SJSA1 (cell line): ENCODE results near the gene RPL36. TPM values are rescaled to one million over a fixed set of nuclear protein-coding genes. Genes with fewer than 3 reads are reported as not detected.

Source experiments
- DNase-seq, 2 experiments: peaks; one replicate each; pipeline ENCODE4 v3.0.0-alpha.2; 2015 to 2020; ENCODE audit warnings: low spot score in 2 of 2, low read depth in 1 of 2
- H3K27ac ChIP-seq: fragments of 250-450 bp; sonication (Bioruptor Pico); 2 replicates; pipeline ENCODE4 v1.5.1; 2020; ENCODE audit warnings: mild to moderate bottlenecking, moderate library complexity
- H3K27me3 ChIP-seq: fragments of 250-450 bp; sonication (Bioruptor Pico); replicated peaks from 2 replicates; pipeline ENCODE4 v1.5.1; 2020; ENCODE audit warnings: mild to moderate bottlenecking, moderate library complexity
- H3K36me3 ChIP-seq: fragments of 250-450 bp; sonication (Bioruptor Pico); 2 replicates; pipeline ENCODE4 v1.5.1; 2020; ENCODE audit warnings: mild to moderate bottlenecking
- H3K4me1 ChIP-seq: fragments of 250-450 bp; sonication (Bioruptor Pico); replicated peaks from 2 replicates; pipeline ENCODE4 v1.6.1; 2021; ENCODE audit warnings: mild to moderate bottlenecking
- H3K4me3 ChIP-seq: fragments of 250-450 bp; sonication (Bioruptor Pico); 2 replicates; pipeline ENCODE4 v1.5.1; 2020; ENCODE audit warnings: mild to moderate bottlenecking
- H3K9me3 ChIP-seq: fragments of 250-450 bp; sonication (Bioruptor Pico); replicated peaks from 2 replicates; pipeline ENCODE4 v1.5.1; 2020; ENCODE audit warnings: mild to moderate bottlenecking
- total RNA-seq: library from RNA; depleted of rRNA; stranded (reverse); fragments of >200 nt; shearing (Covaris generic); gene quantifications from 2 replicates; pipeline ENCODE4 v1.2.3, GENCODE V29; 2014

Gene RPL36
- total RNA-seq, 1 experiment from 2014 or later = 527 TPM

- Histone ChIP-seq H3K27ac (peak overlapping the region; percentile 79; the same call in 1 of the 2 replicates), H3K36me3 (peaks cover 60% of the 10 kb centered on the region), H3K4me1 (peaks cover 25% of the 10 kb centered on the region), H3K27me3 (no peaks in the 10 kb centered on the region), H3K4me3 (peak overlapping the region; percentile 82), H3K9me3 (0 out of 2 replicates have a peak, but pooled peaks cover 2% of the 10 kb centered on the region)
- DNase-seq = peak; percentile 37 to 46
Observed at GRCh38 chr19:5690955-5691821, 1.1 kb downstream of the RPL36 start.

GRCh38 chr19:5691822-5692722, 2.0 kb downstream of the RPL36 start:
- peaks cover 17% of the 10 kb centered on the region for H3K4me1 ChIP-seq
- no peaks in the 10 kb centered on the region for H3K27me3 ChIP-seq
- H3K4me3 ChIP-seq = peak overlapping the region; percentile 82
- H3K36me3 ChIP-seq = peaks cover 69% of the 10 kb centered on the region
- no peak overlapping the region for H3K27ac ChIP-seq
- 0 out of 2 replicates have a peak, but pooled peaks cover 2% of the 10 kb centered on the region for H3K9me3 ChIP-seq
- peak in 1 of 2 experiments; percentile 45 for DNase-seq

GRCh38 chr19:5692723-5693194, 2.7 kb downstream of the RPL36 start:
- H3K36me3 ChIP-seq = peaks cover 71% of the 10 kb centered on the region
- no peak overlapping the region for H3K27ac ChIP-seq
- H3K27me3 ChIP-seq = no peaks in the 10 kb centered on the region

GRCh38 chr19:5693195-5694166, 3.4 kb downstream of the RPL36 start:
- peaks cover 76% of the 10 kb centered on the region for H3K36me3 ChIP-seq
- peaks cover 13% of the 10 kb centered on the region for H3K4me1 ChIP-seq
- H3K9me3 ChIP-seq = no peaks in the 10 kb centered on the region
- no peak for DNase-seq
- no peak overlapping the region for H3K4me3 ChIP-seq
- H3K27ac ChIP-seq = no peak overlapping the region
- H3K27me3 ChIP-seq = no peaks in the 10 kb centered on the region

More at GRCh38 chr19:5692723-5693194, 2.7 kb downstream of the RPL36 start:
- Histone ChIP-seq H3K4me1 (peaks cover 13% of the 10 kb centered on the region), H3K4me3 (no peak overlapping the region), H3K9me3 (0 out of 2 replicates have a peak, but pooled peaks cover under 1% of the 10 kb centered on the region)
- no peak for DNase-seq

GRCh38 chr19:5694167-5694955, 4.3 kb downstream of the RPL36 start:
- H3K4me3 ChIP-seq = no peak overlapping the region
- peaks cover 85% of the 10 kb centered on the region for H3K36me3 ChIP-seq
- DNase-seq = no peak
- no peaks in the 10 kb centered on the region for H3K27me3 ChIP-seq
- peaks cover 13% of the 10 kb centered on the region for H3K4me1 ChIP-seq
- H3K9me3 ChIP-seq = no peaks in the 10 kb centered on the region
- no peak overlapping the region for H3K27ac ChIP-seq

GRCh38 chr19:5694956-5695648, 5.0 kb downstream of the RPL36 start:
- Histone ChIP-seq H3K27ac (no peak overlapping the region), H3K36me3 (peaks cover 92% of the 10 kb centered on the region), H3K4me3 (no peak overlapping the region), H3K9me3 (no peaks in the 10 kb centered on the region), H3K4me1 (peaks cover 13% of the 10 kb centered on the region), H3K27me3 (no peaks in the 10 kb centered on the region)
- no peak for DNase-seq

- Histone ChIP-seq H3K27ac (no peak overlapping the region), H3K36me3 (peaks cover 93% of the 10 kb centered on the region), H3K27me3 (no peaks in the 10 kb centered on the region), H3K4me3 (no peak overlapping the region), H3K9me3 (no peaks in the 10 kb centered on the region), H3K4me1 (peaks cover 13% of the 10 kb centered on the region)
- DNase-seq = no peak
Observed at GRCh38 chr19:5695649-5696195, 5.6 kb downstream of the RPL36 start.

GRCh38 chr19:5696196-5697021, 6.3 kb downstream of the RPL36 start:
- Histone ChIP-seq H3K27me3 (no peaks in the 10 kb centered on the region), H3K36me3 (peaks cover 92% of the 10 kb centered on the region), H3K27ac (no peak overlapping the region), H3K4me3 (no peak overlapping the region), H3K9me3 (no peaks in the 10 kb centered on the region), H3K4me1 (peaks cover 9% of the 10 kb centered on the region)
- DNase-seq = no peak

GRCh38 chr19:5697022-5697889, 7.2 kb downstream of the RPL36 start:
- Histone ChIP-seq H3K27me3 (no peaks in the 10 kb centered on the region), H3K4me3 (no peak overlapping the region), H3K36me3 (peaks cover 83% of the 10 kb centered on the region), H3K27ac (no peak overlapping the region), H3K9me3 (no peaks in the 10 kb centered on the region), H3K4me1 (peaks cover under 1% of the 10 kb centered on the region; the same call in 1 of the 2 replicates)
- DNase-seq = no peak

GRCh38 chr19:5697890-5698634, 8.0 kb downstream of the RPL36 start:
- Histone ChIP-seq H3K27ac (no peak overlapping the region), H3K4me3 (no peak overlapping the region), H3K27me3 (no peaks in the 10 kb centered on the region), H3K36me3 (peaks cover 76% of the 10 kb centered on the region), H3K4me1 (no peaks in the 10 kb centered on the region), H3K9me3 (no peaks in the 10 kb centered on the region)
- DNase-seq = no peak
